NCI-H446 treated with DMSO at 0.1 percent for 48 hours (cell line): ENCODE measurements around the gene ARHGAP15.
A peak's percentile ranks its signal among the peaks of the same experiment; 100 is the strongest.

Source experiments
- DNase-seq: peaks from one replicate; lab custom pipeline; 2025; lab: John Stamatoyannopoulos, UW

ARHGAP15 gene

DNA sequence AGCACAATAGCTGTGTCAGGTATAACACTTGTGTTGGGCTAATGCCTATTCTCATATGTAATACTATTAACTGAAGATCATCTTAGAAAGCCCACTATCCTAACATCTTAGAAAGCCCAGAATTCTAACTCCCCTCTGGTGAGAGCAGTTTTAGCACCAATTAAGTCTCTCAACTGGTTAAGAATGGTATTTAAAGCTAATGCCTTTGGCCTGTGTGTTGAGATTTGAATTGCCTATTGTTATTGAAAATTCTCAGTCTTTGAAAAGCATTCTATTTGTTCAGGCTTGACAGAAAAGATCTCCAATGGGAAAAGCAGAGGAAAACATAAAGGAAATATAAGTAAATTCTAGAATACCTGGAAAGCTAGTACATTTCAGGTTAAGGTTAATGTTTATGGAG is 352.5 kb downstream of the ARHGAP15 start:
- DNase-seq: no peak

DNA sequence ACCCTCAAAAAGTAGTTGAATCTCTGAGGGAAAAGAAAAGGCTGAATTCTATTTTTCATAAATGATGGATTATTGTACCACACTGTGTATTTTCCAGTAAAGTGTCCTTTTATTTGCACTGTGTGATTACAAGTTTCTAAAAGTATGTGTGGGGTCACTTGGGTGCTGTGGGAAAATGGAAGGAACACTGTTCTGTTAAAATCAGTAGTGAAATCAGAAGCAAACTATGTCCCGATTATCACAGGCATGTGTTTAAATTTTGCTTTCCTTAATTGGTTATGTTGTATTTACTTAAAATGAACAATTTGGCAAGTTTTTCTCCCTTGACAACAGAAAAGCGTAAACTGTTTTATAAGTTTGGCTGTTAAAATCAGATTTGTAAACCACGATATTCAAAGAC is 353.1 kb downstream of the ARHGAP15 start:
- DNase-seq: no peak

DNA sequence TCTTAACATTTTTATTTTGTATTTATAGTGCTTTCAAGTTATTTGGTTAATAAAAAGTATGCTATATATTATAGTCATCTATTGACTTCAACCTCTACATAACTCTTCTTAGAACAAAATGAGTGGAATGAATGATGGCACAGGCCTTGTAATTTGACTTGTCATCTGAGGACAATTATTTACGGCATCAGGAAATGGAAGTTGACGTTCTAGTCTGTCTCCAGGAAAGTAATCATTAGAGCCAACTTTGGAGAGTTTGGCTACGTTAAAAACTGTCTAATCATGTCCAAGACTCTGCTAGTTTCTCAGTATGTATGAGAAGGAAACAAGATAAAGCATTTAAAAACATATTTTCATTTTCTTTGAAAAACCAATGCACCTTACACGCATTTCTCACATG is 353.6 kb downstream of the ARHGAP15 start:
- DNase-seq: peak; percentile 29

DNA sequence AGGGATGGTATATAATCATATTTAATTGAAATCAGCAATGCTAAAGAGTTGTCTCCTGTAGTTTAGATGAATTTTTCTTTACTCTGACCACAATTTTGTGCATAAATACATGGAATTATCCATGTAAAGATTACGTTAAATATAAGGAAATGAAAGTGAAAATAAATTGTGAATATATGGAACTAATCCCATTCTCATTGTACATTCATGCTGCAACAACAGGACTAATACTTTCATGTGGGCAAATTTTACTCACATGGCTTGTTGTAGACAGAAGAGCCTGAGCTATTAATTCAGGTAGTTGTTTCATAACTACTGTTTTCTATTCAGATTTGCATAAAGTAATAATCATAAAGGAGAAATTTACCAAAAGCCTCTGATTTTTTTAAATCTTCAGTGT is 357.8 kb downstream of the ARHGAP15 start:
- DNase-seq: no peak

DNA sequence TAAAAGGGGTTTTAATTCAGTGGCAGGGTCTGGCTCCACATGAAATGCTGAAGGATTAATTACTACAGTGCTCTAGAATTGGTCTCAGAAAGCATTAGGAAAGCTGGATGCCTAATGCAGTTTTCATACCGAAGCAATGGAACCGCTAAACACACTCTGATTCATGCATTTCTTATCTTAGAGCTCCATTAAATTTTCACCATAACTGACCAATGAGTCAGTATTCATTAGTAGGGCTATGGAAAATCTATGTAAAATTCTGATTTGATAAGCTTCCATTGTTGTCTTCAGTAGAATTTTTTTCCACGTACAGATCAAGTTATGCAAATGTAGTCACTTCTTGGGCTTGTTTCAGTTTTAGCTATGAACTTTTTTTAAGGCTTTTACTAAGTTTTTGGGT is 359.9 kb downstream of the ARHGAP15 start:
- DNase-seq: no peak

DNA sequence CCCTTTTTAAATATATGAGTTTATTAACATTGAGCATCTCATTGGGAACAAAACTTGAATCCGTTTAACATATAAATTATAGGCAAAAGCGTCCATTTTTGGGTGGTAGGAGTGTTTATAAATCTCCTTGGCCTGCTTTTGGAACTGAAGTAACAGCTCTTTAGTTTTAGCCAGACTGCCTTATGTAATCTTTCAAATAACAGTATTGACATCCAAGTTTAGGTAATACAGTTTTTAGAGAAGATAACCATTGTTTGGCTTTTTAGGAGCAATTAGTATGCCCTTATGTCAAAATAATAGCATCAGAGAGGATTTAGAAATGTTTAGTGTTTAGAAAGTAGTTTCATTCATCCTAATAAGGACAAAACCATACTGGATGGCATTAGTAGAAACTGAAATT is 361.9 kb downstream of the ARHGAP15 start:
- no peak for DNase-seq

DNA sequence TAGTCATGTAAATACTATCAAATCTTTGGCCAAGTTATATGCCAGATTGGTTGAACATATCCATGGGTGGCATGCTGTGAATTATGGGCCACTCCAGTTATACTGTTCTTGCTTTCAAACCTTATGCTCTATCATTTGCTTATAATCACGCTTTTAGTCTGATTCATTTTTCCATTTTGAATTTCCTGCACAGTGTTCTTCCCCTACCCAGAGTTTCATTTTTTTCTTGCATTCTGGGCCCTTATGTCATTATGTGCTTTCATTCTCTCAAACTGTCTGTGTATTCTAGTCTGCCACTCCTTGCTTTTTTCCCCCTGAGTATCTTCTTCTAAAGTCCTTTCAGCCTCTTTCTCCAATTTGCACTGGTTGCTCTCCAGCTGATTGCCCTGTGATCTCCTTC is 364.1 kb downstream of the ARHGAP15 start:
- DNase-seq: no peak

DNA sequence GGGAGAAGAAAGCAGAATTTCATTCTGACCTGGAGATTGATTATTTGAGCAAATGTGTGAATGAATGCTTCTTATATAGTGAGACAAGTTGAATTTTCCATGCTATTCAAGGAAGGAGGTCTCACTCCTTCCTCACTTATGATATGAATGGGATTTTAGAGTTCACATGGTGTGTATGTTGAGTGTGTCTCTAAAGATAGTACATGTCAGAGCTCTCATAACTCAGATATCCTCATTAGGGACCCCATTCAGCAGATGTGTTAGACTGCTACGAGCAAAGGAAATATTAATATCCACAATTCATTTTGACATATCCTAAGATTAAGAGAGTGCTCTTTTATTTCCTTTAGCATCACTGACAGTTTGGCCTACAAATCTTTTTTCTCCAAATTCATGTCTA is 368.5 kb downstream of the ARHGAP15 start:
- no peak for DNase-seq

DNA sequence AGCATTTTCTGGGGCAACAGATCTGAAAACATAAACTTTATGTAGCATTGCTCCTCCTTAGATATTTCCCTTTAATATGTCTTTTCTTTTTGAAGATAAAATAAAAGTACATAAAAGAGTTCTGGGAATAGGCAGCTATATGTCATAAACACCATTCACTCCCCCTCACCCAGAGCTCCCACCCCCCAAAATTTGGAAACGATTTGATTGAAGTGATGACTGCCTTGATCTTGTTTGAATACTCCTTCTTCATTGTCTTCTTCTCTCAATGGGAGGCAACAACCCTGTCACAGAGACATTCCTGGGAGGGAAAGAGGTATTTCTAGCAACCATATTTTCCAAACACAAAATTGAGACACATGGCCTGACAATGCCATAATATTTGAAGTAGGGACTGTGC is 369.3 kb downstream of the ARHGAP15 start:
- DNase-seq: no peak

DNA sequence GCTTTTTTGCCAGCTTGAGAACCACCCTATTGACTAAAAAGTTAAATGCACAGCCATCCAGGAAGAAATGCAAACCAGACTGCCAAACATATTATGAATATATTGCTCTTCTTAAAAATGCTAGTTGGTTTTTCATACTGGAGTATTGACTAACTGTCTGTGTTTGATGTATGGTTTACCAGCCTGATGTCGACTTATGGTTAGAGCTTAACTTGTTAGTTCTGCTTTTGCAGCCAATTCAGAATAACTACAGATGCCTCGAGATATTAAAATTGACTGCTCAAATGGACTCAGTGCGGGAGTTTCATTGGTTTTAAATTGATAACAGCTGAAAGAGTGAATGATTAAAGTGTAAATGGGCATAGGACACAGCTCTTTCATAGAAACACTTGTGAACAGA is 369.8 kb downstream of the ARHGAP15 start:
- no peak for DNase-seq

DNA sequence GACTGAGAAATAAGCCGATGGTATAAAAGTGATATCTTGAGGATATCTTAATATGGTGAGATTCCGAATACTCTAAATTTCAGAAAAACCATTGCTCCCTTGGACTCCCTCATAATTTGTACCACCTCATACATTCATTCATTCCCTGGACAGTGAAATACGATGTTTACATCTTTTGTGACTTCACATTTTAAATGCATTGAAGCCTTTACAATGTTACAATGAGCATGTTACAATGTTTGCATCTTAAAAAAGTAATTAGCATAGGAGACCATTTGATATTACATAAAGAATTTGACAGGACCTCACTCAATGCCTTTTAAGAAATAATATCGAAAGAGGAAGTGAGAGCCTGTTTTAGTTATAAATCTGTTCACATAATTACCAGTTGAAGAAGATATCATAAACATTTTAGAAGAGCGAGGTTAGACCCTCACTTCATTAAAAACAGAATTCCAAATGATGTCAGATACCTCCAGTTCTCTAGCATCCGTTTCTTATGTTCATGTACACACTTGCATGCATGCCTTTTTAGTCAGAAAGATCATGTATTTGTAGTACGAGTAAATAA is 372.0 kb downstream of the ARHGAP15 start:
- DNase-seq: no peak

DNA sequence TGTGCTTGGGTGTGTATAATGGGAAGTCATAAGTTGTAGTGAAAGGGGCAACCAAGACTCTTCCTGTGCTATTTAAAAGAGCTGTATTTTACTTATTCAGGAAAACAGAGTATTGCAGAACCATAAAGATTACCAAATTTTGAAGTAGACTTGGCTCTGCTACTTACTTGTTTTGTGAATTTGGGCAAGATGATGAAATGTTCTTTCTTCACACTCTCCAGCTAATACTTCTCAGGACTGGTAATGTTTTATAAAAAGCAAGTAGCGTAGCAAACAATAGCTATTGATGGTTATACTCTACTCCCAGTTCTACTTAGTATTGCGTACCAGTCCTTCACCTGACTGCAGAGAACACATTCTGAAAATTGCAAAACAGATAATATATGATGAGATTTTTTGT is 374.1 kb downstream of the ARHGAP15 start:
- DNase-seq: no peak

DNA sequence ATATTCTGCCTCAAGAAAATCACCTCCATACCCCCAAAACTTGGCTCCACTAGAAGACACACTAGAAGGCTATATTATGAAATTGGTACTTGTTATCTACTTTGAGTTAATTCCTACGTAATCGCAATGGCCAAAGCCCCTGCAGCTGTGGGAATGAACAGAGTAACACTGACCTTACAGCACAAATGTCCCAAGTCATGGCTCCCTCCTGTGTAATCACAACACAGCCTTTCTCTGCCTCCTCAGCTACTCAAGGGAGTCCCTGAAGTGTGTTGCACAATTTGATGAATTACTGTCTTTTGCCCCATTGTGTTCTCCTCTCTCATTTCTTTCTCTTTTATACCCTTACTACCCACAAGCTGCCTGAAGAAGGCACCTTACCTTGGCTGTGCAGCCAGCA is 375.2 kb downstream of the ARHGAP15 start:
- no peak for DNase-seq

DNA sequence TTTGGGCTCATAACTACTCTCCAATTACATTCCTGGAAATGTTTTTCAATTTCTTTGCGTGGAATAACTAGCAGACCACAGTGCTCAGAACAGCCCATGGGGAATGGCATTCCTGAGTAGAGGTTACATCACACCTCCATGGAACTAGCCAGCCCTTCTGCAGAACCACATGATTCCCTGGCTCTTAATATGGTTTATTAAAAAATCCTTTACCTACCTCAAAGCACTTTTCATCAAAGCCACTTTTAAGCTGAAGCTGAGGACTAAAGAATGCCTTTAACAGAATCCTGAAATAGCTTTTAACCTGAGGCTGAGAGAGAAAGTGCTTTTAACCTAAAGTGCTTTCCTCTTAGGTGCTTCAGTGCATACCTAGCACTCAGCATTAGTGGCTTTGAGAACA is 376.3 kb downstream of the ARHGAP15 start:
- no peak for DNase-seq

DNA sequence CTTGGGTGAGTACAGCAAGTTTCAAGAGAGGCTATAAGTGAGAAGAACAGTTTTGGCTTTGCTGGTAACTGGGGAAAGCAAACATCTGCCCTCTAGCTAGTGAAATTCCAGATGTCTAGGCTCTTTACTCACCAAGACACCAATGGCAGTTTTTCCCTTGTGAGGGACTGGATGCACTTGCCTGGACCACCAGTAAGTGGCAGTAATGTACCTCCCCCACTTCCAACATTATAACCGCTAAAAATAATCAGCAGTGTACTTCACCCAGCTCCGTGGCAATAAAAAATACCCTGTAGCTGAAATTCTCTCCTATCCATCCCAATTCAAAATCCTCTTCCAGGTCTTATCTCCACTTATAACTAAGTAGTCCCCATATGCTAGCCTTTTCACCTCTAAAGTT is 383.9 kb downstream of the ARHGAP15 start:
- DNase-seq: no peak

DNA sequence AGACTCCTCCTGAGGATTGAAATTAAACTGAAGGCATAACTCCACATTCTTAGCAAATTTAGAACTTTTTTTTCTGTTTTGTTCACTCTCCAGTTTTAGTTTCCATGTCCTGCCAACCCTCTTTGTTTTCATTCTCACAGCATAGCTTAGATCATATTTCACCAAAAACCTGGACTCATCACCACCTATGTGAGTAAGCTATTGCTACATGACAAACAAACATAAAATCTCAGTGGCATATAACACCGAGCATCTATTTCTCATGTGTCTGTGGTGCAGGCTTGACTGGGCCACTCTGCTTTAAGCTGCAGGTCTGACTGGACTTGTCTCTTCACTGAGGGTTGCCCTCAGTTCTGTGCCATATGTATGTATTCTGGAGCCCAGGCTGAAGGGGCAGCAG is 385.2 kb downstream of the ARHGAP15 start:
- peak; percentile 37 for DNase-seq

DNA sequence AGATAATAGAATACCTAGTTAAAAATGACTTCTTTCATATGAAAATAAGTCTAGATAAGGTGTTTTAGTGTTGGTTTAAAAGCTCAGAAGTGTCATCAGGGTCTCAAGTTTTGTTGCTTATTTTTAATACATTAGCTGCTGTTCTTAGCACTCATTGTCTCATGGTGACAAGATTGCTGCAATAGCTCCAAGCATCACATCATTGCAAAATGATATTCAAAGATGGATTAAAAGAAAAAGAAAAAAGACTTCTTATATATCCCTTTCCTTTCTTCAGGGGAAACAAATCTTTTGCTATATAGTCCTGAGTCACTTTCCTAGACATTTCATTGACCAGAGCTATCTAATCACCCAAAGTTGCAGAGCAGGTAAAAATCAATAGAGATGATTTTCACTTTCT is 386.1 kb downstream of the ARHGAP15 start:
- DNase-seq: no peak

DNA sequence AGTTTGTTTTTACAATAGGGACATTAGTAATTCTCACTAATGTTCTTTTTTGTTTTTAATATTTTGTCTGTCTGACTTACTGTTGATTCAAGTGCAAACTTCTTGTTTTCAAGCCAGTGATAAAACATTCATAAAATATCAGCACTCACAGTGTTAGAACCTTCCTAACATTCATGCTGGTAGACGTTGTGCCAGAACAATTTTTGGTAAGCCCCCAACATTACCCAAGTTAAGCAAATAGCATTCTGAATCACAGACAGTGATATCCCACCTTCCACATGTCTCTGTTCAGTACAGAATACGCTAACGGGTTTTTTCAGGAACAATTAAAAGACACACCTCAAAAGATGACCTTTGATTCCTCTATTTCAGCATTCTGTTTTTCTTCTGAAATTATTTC is 390.3 kb downstream of the ARHGAP15 start:
- DNase-seq: no peak

DNA sequence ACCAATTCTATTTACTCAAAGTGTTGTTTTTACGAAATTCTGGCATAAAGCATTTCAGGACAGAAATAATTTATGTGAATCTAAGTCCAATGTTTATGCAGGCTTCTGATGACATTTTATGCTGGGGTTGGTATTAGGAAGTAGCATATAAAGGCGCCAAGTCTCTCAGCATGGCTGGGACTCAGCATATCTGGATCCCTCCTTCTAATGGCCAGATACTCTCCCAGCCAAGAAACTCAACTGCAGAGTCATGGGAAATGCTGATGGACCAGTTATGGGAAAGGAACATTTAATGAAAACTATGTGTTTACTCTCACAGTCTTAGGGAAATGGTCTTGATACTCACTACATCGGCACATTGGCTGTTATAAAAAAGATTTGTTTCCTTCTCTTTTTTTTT is 392.2 kb downstream of the ARHGAP15 start:
- no peak for DNase-seq

DNA sequence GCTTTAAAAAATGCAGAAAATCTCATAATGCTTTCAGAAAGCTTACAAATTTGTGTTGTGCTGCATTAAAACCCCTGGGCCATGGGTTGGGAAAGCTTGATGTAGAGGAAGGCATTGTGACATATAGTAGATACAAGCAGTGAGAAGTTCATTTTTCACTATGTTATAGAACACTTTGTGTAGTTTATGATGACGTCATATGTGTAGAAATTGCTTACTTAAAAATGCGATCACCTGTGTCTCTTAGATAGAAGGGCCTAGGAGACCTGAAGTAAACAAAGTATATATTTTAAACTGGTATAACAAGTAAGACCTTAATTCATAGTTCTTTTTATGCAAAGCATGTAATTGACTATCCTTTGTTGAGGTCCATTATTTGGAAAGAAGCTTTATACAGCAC is 393.5 kb downstream of the ARHGAP15 start:
- no peak for DNase-seq

DNA sequence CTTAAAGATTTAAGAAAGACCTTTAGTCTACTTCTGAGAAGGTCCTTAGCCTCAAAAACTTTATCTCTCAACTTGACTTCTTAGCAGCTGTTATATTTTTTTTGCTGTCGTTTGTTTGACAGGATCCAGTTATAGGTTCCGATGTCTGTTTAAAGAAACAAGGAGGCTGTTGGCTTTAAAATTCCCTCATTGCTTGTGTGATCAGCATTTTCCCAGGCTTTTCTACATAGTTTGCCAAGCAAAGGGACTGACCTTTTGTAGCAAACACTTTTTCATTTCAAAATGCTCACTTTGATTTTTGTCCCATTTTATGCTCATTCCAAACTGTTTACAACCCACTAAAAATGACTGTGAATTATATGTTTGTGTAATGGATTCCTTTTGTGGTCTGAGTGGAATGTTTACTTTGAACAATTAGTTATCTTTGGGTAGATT is 394.9 kb downstream of the ARHGAP15 start:
- no peak for DNase-seq

DNA sequence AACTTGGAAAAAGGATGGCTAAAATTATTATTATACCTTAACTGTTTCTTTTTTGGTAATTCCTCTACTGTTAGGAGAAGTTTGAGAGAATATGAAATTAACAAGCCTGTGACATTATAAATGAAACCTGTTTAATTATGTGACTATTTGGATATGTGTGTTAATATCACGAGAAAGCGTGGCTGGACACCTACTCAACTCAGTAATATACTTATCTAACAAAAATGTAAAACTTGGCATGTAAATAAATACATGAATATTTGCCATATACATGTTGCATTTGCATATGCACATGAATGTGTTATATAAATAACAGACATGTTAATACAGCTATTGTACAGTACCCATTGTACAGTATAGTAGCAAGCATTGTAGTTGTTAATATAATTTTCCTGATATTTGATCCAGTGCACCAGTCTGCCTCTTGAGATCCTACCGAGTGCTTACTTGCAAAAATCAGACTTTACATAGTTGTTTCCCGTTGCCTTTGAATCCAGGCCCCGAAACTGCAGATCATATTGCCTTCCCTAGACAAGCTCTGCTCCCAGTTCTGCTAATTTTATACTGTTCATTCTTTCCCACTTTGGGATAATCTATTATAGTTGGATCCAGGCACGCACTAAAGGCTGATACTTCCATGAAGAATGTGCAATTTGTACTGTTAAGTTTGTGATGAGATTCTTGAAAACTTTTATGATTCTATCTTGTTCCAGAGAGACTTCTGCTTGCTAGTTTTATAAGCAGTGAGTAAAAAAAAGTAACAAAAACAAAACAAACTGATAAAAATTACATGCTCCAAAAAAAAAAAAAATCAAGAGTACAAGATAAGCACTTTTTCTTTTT is 395.6 kb downstream of the ARHGAP15 start:
- no peak for DNase-seq

DNA sequence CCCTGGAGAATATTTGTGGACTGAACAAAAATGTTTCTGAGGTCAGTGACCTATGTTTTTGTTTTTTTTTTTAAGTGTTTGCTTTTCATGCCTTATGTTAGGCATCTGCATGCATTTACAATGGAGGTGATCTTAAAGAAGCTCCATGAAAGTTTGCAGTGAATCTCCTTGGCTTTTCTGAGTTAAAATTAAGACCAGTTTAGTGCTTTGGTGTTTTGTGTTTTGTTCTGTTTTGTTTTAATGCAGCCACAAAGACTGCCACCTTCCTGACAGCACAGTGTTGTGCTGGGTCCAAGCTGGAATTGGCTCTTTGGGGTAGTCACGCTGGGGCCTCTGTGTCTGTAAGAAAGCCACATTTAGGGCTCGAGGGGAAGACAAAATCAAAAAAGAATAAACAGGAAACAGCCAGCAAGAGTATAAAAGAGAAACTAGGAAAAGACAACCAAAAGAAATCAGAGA is 396.2 kb downstream of the ARHGAP15 start:
- DNase-seq: no peak

DNA sequence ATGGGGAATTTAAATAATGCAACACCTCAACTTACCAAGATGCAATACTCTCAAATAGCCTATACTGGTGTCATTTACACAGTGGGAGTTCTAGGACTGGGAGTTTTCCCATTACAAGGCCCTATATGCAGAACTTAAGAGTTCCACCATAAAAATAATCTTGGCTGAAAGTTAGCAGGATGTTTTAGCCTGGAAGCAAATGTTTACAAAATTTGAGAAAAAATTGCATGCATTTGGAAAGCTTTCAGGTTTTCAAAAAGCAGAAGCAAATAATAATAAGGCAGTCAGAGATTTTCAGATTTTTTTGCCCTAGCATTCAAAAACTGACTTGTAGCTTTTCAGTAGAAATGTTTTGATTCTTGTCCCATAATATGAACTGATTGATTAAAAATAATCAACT is 397.3 kb downstream of the ARHGAP15 start:
- DNase-seq: no peak
